GM12878 (cell line): ENCODE data around the gene MYRF. TPM values are rescaled to one million over a fixed set of nuclear protein-coding genes. Genes with fewer than 3 reads are reported as not detected.

Experiments
- ATAC-seq: fragments of 200-7000 bp; cut with Tn5 transposase; 3 replicates; pipeline ENCODE4 v1.9.1; 2020; ENCODE audit warnings: mild to moderate bottlenecking, moderate library complexity
- BruUV-seq: library from RNA; stranded (reverse); fragments of 400-500 nt; replicated peaks from 2 replicates; lab custom pipeline; 2021; lab: Mats Ljungman, UMichigan
- CTCF ChIA-PET: fragments of 300-600 bp; sonication (Branson Sonifier 250); formaldehyde crosslinking; extraction: SDS; loops from one replicate; lab custom pipeline; 2021; ENCODE audit warnings: inconsistent platforms; lab: Yijun Ruan, JAX
- POLR2A ChIA-PET: fragments of 350-600 bp; formaldehyde crosslinking; extraction: SDS; loops from one replicate; lab custom pipeline; 2021; ENCODE audit warnings: inconsistent platforms; lab: Charles Lee
- RAD21 ChIA-PET: fragments of 300-600 bp; sonication (Branson Sonifier 250); formaldehyde crosslinking; loops from one replicate; lab custom pipeline; 2023; ENCODE audit warnings: antibody characterized with exemption; ENCODE audit not compliant: unreplicated experiment; lab: Charles Lee
- SMC1A ChIA-PET: fragments of 300-600 bp; sonication (Branson Sonifier 250); formaldehyde crosslinking; loops from one replicate; lab custom pipeline; 2023; ENCODE audit not compliant: unreplicated experiment, uncharacterized antibody; lab: Charles Lee
- DNase-seq: peaks from one replicate; pipeline ENCODE4 v3.0.0-alpha.2; 2011; ENCODE audit warnings: low read depth, low spot score
- FAIRE-seq: peaks from 3 replicates; lab custom pipeline; 2011; peaks lifted over from hg19 to GRCh38; lab: Jason Lieb, UNC
- H2AFZ ChIP-seq: 2 replicates; pipeline ENCODE4 v1.6.0; 2011; ENCODE audit warnings: low read depth, low read length, control low read depth; ENCODE audit not compliant: control insufficient read depth
- H3K27ac ChIP-seq: 2 replicates; pipeline ENCODE4 v1.5.1; 2011; ENCODE audit warnings: control low read depth; ENCODE audit not compliant: control insufficient read depth, insufficient read depth
- H3K27me3 ChIP-seq, 2 experiments: replicated peaks in 1 of 2; 2 replicates each; pipeline versions ENCODE4 v1.6.0 to v1.6.1; 2011; ENCODE audit warnings: low read length in 1 of 2; ENCODE audit not compliant: control insufficient read depth in 2 of 2, insufficient read depth in 2 of 2
- H3K36me3 ChIP-seq, 2 experiments: 2 replicates each; pipeline ENCODE4 v1.5.1; 2011; ENCODE audit warnings: low read length in 1 of 2; ENCODE audit not compliant: control insufficient read depth in 2 of 2, insufficient read depth in 2 of 2
- H3K4me1 ChIP-seq: 2 replicates; pipeline ENCODE4 v1.6.1; 2011; ENCODE audit warnings: mild to moderate bottlenecking, low read length, moderate library complexity, mixed read lengths; ENCODE audit not compliant: control insufficient read depth, insufficient read depth
- H3K4me2 ChIP-seq: 2 replicates; pipeline ENCODE4 v1.6.0; 2011; ENCODE audit warnings: control low read depth; ENCODE audit not compliant: control insufficient read depth, insufficient read depth
- H3K4me3 ChIP-seq: fragments of 200-600 bp; sonication (generic); 2 replicates; pipeline ENCODE4 v1.5.1; 2016
- H3K79me2 ChIP-seq: 2 replicates; pipeline ENCODE4 v1.6.0; 2011; ENCODE audit warnings: low read length; ENCODE audit not compliant: control insufficient read depth, insufficient read depth
- H3K9ac ChIP-seq: 2 replicates; pipeline ENCODE4 v1.8.0; 2011; ENCODE audit warnings: low read length, control low read depth, mixed read lengths; ENCODE audit not compliant: control insufficient read depth, insufficient read depth
- H3K9me3 ChIP-seq: replicated peaks from 3 replicates; pipeline ENCODE4 v1.5.1; 2011; ENCODE audit warnings: mild to moderate bottlenecking, low read length; ENCODE audit not compliant: control insufficient read depth, insufficient read depth
- H4K20me1 ChIP-seq: 2 replicates; pipeline ENCODE4 v1.6.0; 2011; ENCODE audit not compliant: control insufficient read depth, insufficient read depth
- EP300 ChIP-seq, 2 experiments: fragments of 150-350 bp in 1 of 2; IDR thresholded peaks; 2 replicates each; pipeline ENCODE4 v1.6.1; 2011 to 2012; ENCODE audit warnings: low read depth in 2 of 2, low read length in 2 of 2, borderline replicate concordance in 1 of 2, improper control_type of control experiment in 1 of 2, inconsistent platforms in 1 of 2; ENCODE audit not compliant: control insufficient read depth in 1 of 2
- HDAC6 ChIP-seq: fragments of 200-600 bp; sonication (generic); IDR thresholded peaks from one replicate; pipeline ENCODE4 v1.8.0; 2017; ENCODE audit warnings: antibody characterized with exemption; ENCODE audit not compliant: unreplicated experiment
- KAT2A ChIP-seq: conservative IDR thresholded peaks from 2 replicates; pipeline ENCODE4 v1.6.1; 2011; ENCODE audit warnings: low read depth, low read length; ENCODE audit not compliant: control insufficient read depth
- MEF2A ChIP-seq: IDR thresholded peaks from 2 replicates; pipeline ENCODE4 v1.6.1; 2011; ENCODE audit warnings: low read depth, mild to moderate bottlenecking, low read length, moderate library complexity; ENCODE audit not compliant: insufficient read depth
- MTA3 ChIP-seq: IDR thresholded peaks from 2 replicates; pipeline ENCODE4 v1.6.1; 2012; ENCODE audit warnings: low read length, inconsistent platforms, borderline replicate concordance
- MYB ChIP-seq: fragments of 150-350 bp; IDR thresholded peaks from 2 replicates; pipeline ENCODE4 v1.6.1; 2014; ENCODE audit warnings: mild to moderate bottlenecking, low read depth, low read length, borderline replicate concordance
- POU2F2 ChIP-seq: IDR thresholded peaks from 3 replicates; pipeline ENCODE4 v1.6.1; 2011; ENCODE audit warnings: low read depth, mild to moderate bottlenecking, low read length, borderline replicate concordance
- RBBP5 ChIP-seq: fragments of 200-600 bp; sonication (generic); conservative IDR thresholded peaks from 2 replicates; pipeline ENCODE4 v1.6.1; 2016
- SPI1 ChIP-seq: IDR thresholded peaks from 2 replicates; pipeline ENCODE4 v1.6.1; 2011; ENCODE audit warnings: low read depth, mild to moderate bottlenecking, low read length, moderate library complexity, borderline replicate concordance; ENCODE audit not compliant: insufficient read depth
- TCF3 ChIP-seq: IDR thresholded peaks from 2 replicates; pipeline ENCODE4 v1.6.1; 2012; ENCODE audit warnings: low read depth, mild to moderate bottlenecking, low read length, borderline replicate concordance; ENCODE audit not compliant: insufficient read depth
- WGBS: methylation state at CpG from one replicate; pipeline ENCODE4 v1.1.6; 2016; ENCODE audit warnings: low lambda C conversion rate; ENCODE audit not compliant: insufficient replicate concordance, insufficient coverage; ENCODE audit errors: missing lambda C conversion rate; 5-methylcytosine and 5-hydroxymethylcytosine counted together
- in situ Hi-C: fragments of 300-500 bp; cut with MboI; formaldehyde crosslinking; loops from 9 replicates; pipeline ENCODE4 v1.14.3; 2018; ENCODE audit warnings: mixed read lengths
- intact Hi-C: fragments of 100-400 bp; cut with micrococcal nuclease; formaldehyde crosslinking; loops from one replicate; pipeline ENCODE4 v1.14.2; 2022; ENCODE audit not compliant: unreplicated experiment
- polyA plus RNA-seq, 11 experiments: library from polyadenylated mRNA; depleted of rRNA in 4 of 11; unstranded in 6 of 11; stranded (reverse) in 5 of 11; fragments of >200 nt; fragmentation: Nextera tagmentation in 4 of 11; fragmentation: Illumina TruSeq in 1 of 11; extraction: Ambion mirVana in 4 of 11; extraction: Trizol in 1 of 11; gene quantifications; 1 replicate in 1 of 11; 2 replicates in 10 of 11; pipeline versions ENCODE4 v1.2.1 to v1.2.3, GENCODE V29; 2011 to 2016; ENCODE audit warnings: inconsistent platforms in 2 of 11, missing spikeins in 2 of 11, low read depth in 1 of 11
- total RNA-seq, 4 experiments: library from RNA; depleted of rRNA in 3 of 4; stranded (reverse); fragments of >200 nt in 3 of 4; fragmentation: Illumina TruSeq in 1 of 4; extraction: Trizol in 1 of 4; gene quantifications; 2 replicates each; pipeline versions ENCODE4 v1.2.1 to v1.2.3, GENCODE V29; 2013 to 2021
- TF ChIP-seq, protein P1 (sequence below): fragments of 450-650 bp; IDR thresholded peaks from 2 replicates; pipeline ENCODE4 v1.6.1; 2017; ENCODE audit warnings: mild to moderate bottlenecking, low read depth, inconsistent platforms; ENCODE audit not compliant: poor library complexity, severe bottlenecking
- TF ChIP-seq, protein P2 (sequence below): fragments of 150-350 bp; IDR thresholded peaks from 2 replicates; pipeline ENCODE4 v1.6.1; 2014; ENCODE audit warnings: mild to moderate bottlenecking, low read depth, low read length

Gene MYRF
- total and polyA plus RNA-seq, 10 of the 15 experiments (the other 5 are each of a cell fraction or from before 2014, with no cell fraction given), result 0.27 to 15.6 (median 0.89) TPM

DNA sequence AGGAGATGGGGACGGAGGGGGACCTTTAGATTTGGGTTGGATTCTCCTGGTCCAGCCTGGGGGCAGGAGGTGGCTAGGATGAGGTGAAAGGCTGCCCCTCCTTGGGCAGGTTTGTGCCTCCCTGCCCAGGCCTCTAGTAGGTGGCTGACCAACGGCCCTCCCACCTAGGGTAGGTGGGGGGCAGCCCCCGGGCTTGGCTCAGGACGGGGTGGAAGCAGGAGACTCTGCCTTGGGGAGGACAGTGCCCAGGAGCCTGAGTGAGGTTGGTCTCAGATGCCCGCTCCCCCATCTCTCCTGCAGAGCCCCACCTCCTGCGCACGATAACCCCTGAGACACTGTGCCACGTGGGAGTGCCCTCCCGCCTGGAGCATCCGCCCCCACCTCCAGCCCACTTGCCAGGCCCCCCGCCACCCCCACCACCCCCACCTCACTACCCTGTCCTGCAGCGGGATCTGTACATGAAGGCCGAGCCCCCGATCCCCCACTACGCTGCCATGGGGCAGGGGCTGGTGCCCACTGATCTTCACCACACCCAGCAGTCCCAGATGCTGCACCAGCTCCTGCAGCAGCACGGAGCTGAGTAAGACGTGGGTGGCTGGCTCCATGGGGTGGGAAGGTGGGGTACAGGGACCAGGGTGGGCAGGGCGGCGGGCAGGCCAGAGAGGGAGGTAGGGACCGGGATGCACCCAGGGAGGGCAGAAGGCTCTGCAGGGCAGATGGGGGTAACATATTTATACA, 17.7 kb downstream of the MYRF start:
- CTCF ChIA-PET, result interaction anchor here (0.6 kb wide), 1 partner anchor 313 kb away, joined by 3 read pairs; no protein-coding TSS in a partner anchor

More for the DNA sequence above, 17.7 kb downstream of the MYRF start:
- no peak overlapping the region for H3K4me2 ChIP-seq
- H3K36me3 ChIP-seq, result no peaks in the 10 kb centered on the region
- no peak overlapping the region for H3K4me3 ChIP-seq
- BruUV-seq, result no TSS peak
- WGBS, result 60% methylated on average over 19 of the region's 20 CpGs
- ATAC-seq (no peak), DNase-seq (no peak), FAIRE-seq (no peak)
- no peaks in the 10 kb centered on the region for H3K27me3 ChIP-seq
- intact Hi-C loops, result no loop called here
- no peak overlapping the region for H3K27ac ChIP-seq
- H4K20me1 ChIP-seq, result no peaks in the 10 kb centered on the region
- ChIA-PET SMC1A (no interaction called here), RAD21 (no interaction called here), POLR2A (no interaction called here)
- no peaks in the 10 kb centered on the region for H3K9me3 ChIP-seq
- in situ Hi-C loops, result no loop called here
- H3K9ac ChIP-seq, result no peak overlapping the region
- no peak overlapping the region for H2AFZ ChIP-seq
- H3K79me2 ChIP-seq, result no peaks in the 10 kb centered on the region
- TF ChIP-seq, protein P1, sequence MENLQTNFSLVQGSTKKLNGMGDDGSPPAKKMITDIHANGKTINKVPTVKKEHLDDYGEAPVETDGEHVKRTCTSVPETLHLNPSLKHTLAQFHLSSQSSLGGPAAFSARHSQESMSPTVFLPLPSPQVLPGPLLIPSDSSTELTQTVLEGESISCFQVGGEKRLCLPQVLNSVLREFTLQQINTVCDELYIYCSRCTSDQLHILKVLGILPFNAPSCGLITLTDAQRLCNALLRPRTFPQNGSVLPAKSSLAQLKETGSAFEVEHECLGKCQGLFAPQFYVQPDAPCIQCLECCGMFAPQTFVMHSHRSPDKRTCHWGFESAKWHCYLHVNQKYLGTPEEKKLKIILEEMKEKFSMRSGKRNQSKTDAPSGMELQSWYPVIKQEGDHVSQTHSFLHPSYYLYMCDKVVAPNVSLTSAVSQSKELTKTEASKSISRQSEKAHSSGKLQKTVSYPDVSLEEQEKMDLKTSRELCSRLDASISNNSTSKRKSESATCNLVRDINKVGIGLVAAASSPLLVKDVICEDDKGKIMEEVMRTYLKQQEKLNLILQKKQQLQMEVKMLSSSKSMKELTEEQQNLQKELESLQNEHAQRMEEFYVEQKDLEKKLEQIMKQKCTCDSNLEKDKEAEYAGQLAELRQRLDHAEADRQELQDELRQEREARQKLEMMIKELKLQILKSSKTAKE, result no peak
- no peak for TF ChIP-seq RBBP5
- no peak for TF ChIP-seq KAT2A
- no peak for TF ChIP-seq MEF2A
- TF ChIP-seq EP300 (IDR thresholded peaks at IDR 0.05; ENCODE audit: borderline replicate concordance in 1 of 2, control insufficient read depth in 1 of 2, low read depth in 2 of 2, low read length in 2 of 2), result no peak
- TF ChIP-seq SPI1, result no peak
- no peak for TF ChIP-seq TCF3
- no peak for TF ChIP-seq MYB
- TF ChIP-seq HDAC6, result no peak
- TF ChIP-seq, protein P2, sequence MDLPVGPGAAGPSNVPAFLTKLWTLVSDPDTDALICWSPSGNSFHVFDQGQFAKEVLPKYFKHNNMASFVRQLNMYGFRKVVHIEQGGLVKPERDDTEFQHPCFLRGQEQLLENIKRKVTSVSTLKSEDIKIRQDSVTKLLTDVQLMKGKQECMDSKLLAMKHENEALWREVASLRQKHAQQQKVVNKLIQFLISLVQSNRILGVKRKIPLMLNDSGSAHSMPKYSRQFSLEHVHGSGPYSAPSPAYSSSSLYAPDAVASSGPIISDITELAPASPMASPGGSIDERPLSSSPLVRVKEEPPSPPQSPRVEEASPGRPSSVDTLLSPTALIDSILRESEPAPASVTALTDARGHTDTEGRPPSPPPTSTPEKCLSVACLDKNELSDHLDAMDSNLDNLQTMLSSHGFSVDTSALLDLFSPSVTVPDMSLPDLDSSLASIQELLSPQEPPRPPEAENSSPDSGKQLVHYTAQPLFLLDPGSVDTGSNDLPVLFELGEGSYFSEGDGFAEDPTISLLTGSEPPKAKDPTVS, result no peak
- TF ChIP-seq MTA3, result no peak
- TF ChIP-seq POU2F2, result no peak
- no peaks in the 10 kb centered on the region for H3K4me1 ChIP-seq
